Central memory CD8-positive, alpha-beta T cell (primary cell): ENCODE results near the gene ABCC2.
"Not testable (repeated sequence)": the region's sequence is repeated elsewhere in the genome, so short reads cannot be mapped to it uniquely, and the experiment has no call there.

Experiments used
- ATAC-seq: fragments of 150-1000 bp; cut with Tn5 transposase; replicated peaks from 2 replicates; pipeline ENCODE4 v1.10.0; 2022; ENCODE audit warnings: mild to moderate bottlenecking, moderate FRiP score, moderate number of reproducible peaks; ENCODE audit not compliant: poor library complexity, severe bottlenecking; ENCODE audit errors: extremely low read depth
- DNase-seq, 2 donors: peaks; one replicate each; pipeline ENCODE4 v3.0.0; 2021; ENCODE audit warnings: low spot score in 2 of 2
- H3K27ac Mint-ChIP-seq: one replicate; pipeline ENCODE4 v1.8.0; 2022; ENCODE audit warnings: low read depth, mild to moderate bottlenecking, moderate library complexity, mixed read lengths
- H3K27me3 Mint-ChIP-seq: one replicate; pipeline ENCODE4 v1.8.0; 2022; ENCODE audit warnings: mixed read lengths
- H3K36me3 Mint-ChIP-seq: one replicate; pipeline ENCODE4 v1.8.0; 2022; ENCODE audit warnings: mild to moderate bottlenecking, moderate library complexity, mixed read lengths; ENCODE audit not compliant: insufficient read depth
- H3K4me1 Mint-ChIP-seq: one replicate; pipeline ENCODE4 v1.8.0; 2022; ENCODE audit warnings: mixed read lengths
- H3K4me3 Mint-ChIP-seq: one replicate; pipeline ENCODE4 v1.8.0; 2022; ENCODE audit warnings: mild to moderate bottlenecking, moderate library complexity, mixed read lengths
- H3K9me3 Mint-ChIP-seq: one replicate; pipeline ENCODE4 v1.8.0; 2022; ENCODE audit warnings: mixed read lengths

Gene ABCC2

GRCh38 chr10:99870123-99870730 lies 87.8 kb downstream of the ABCC2 start:
- H3K4me1 Mint-ChIP-seq, result peaks cover 10% of the 10 kb centered on the region
- H3K9me3 Mint-ChIP-seq, result peaks cover 12% of the 10 kb centered on the region
- DNase-seq (no peak), ATAC-seq (peak; percentile 95)
- H3K27me3 Mint-ChIP-seq, result peaks cover 91% of the 10 kb centered on the region
- H3K27ac Mint-ChIP-seq, result no peak overlapping the region
- peaks cover 1% of the 10 kb centered on the region for H3K36me3 Mint-ChIP-seq
- peak overlapping the region; percentile 56 for H3K4me3 Mint-ChIP-seq

- peaks cover 6% of the 10 kb centered on the region for H3K36me3 Mint-ChIP-seq
- H3K4me1 Mint-ChIP-seq, result peaks cover 10% of the 10 kb centered on the region
- no peak overlapping the region for H3K4me3 Mint-ChIP-seq
- DNase-seq, result no peak
- H3K27ac Mint-ChIP-seq, result no peak overlapping the region
- no peak for ATAC-seq
- peaks cover 78% of the 10 kb centered on the region for H3K27me3 Mint-ChIP-seq
- H3K9me3 Mint-ChIP-seq, result peaks cover under 1% of the 10 kb centered on the region
Measured at GRCh38 chr10:99872367-99873162, 90.1 kb downstream of the ABCC2 start.

- no peak for DNase-seq
- Mint-ChIP-seq H3K27ac (no peak overlapping the region), H3K9me3 (no peaks in the 10 kb centered on the region), H3K27me3 (peaks cover 65% of the 10 kb centered on the region), H3K4me1 (peaks cover 10% of the 10 kb centered on the region), H3K4me3 (no peak overlapping the region), H3K36me3 (peaks cover 10% of the 10 kb centered on the region)
- ATAC-seq, result no peak
Measured at GRCh38 chr10:99873846-99874245, 91.4 kb downstream of the ABCC2 start.

- Mint-ChIP-seq H3K27ac (no peak overlapping the region), H3K4me1 (peaks cover 10% of the 10 kb centered on the region)
Measured at GRCh38 chr10:99874341-99875085, 92.1 kb downstream of the ABCC2 start.

GRCh38 chr10:99875473-99875872 lies 93.0 kb downstream of the ABCC2 start:
- Mint-ChIP-seq H3K4me1 (peaks cover 2% of the 10 kb centered on the region), H3K36me3 (peaks cover 18% of the 10 kb centered on the region)

More at GRCh38 chr10:99874341-99875085, 92.1 kb downstream of the ABCC2 start:
- Mint-ChIP-seq H3K9me3 (no peaks in the 10 kb centered on the region), H3K4me3 (no peak overlapping the region), H3K36me3 (peaks cover 17% of the 10 kb centered on the region), H3K27me3 (peaks cover 61% of the 10 kb centered on the region)
- ATAC-seq (no peak), DNase-seq (no peak)

GRCh38 chr10:99880080-99880835 lies 97.8 kb downstream of the ABCC2 start:
- Mint-ChIP-seq H3K4me3 (no peak overlapping the region), H3K27ac (no peak overlapping the region), H3K9me3 (no peaks in the 10 kb centered on the region), H3K4me1 (no peaks in the 10 kb centered on the region), H3K36me3 (peaks cover 28% of the 10 kb centered on the region), H3K27me3 (peaks cover 10% of the 10 kb centered on the region)
- ATAC-seq, result no peak
- DNase-seq, result no peak

More at GRCh38 chr10:99875473-99875872, 93.0 kb downstream of the ABCC2 start:
- Mint-ChIP-seq H3K27ac (no peak overlapping the region), H3K9me3 (no peaks in the 10 kb centered on the region), H3K4me3 (no peak overlapping the region), H3K27me3 (peaks cover 52% of the 10 kb centered on the region)
- ATAC-seq (no peak), DNase-seq (no peak)

GRCh38 chr10:99881371-99881770 lies 98.9 kb downstream of the ABCC2 start:
- Mint-ChIP-seq H3K36me3 (peaks cover 27% of the 10 kb centered on the region), H3K27me3 (no peaks in the 10 kb centered on the region), H3K9me3 (no peaks in the 10 kb centered on the region), H3K4me1 (no peaks in the 10 kb centered on the region), H3K27ac (no peak overlapping the region), H3K4me3 (no peak overlapping the region)
- no peak for DNase-seq
- no peak for ATAC-seq

GRCh38 chr10:99883523-99883922 lies 101.1 kb downstream of the ABCC2 start:
- H3K4me1 Mint-ChIP-seq, result no peaks in the 10 kb centered on the region
- H3K36me3 Mint-ChIP-seq, result peaks cover 25% of the 10 kb centered on the region
- no peak overlapping the region for H3K4me3 Mint-ChIP-seq
- no peak overlapping the region for H3K27ac Mint-ChIP-seq
- H3K9me3 Mint-ChIP-seq, result no peaks in the 10 kb centered on the region
- DNase-seq (no peak), ATAC-seq (no peak)
- no peaks in the 10 kb centered on the region for H3K27me3 Mint-ChIP-seq

GRCh38 chr10:99888622-99889021 lies 106.2 kb downstream of the ABCC2 start:
- H3K27me3 Mint-ChIP-seq, result no peaks in the 10 kb centered on the region
- H3K36me3 Mint-ChIP-seq, result peaks cover 17% of the 10 kb centered on the region
- DNase-seq, result no peak
- H3K4me1 Mint-ChIP-seq, result no peaks in the 10 kb centered on the region
- ATAC-seq, result no peak
- H3K27ac Mint-ChIP-seq, result no peak overlapping the region
- no peaks in the 10 kb centered on the region for H3K9me3 Mint-ChIP-seq
- no peak overlapping the region for H3K4me3 Mint-ChIP-seq

- Mint-ChIP-seq H3K36me3 (peaks cover 24% of the 10 kb centered on the region), H3K9me3 (no peaks in the 10 kb centered on the region), H3K27me3 (no peaks in the 10 kb centered on the region), H3K27ac (no peak overlapping the region), H3K4me3 (no peak overlapping the region), H3K4me1 (no peaks in the 10 kb centered on the region)
- DNase-seq, result no peak
- ATAC-seq, result no peak
Measured at GRCh38 chr10:99894613-99895012, 112.2 kb downstream of the ABCC2 start.

- not testable (repeated sequence) for ATAC-seq, H3K4me3 Mint-ChIP-seq, DNase-seq, H3K9me3 Mint-ChIP-seq, H3K27ac Mint-ChIP-seq, H3K27me3 Mint-ChIP-seq, H3K4me1 Mint-ChIP-seq
- peaks cover 24% of the 10 kb centered on the region for H3K36me3 Mint-ChIP-seq
Measured at GRCh38 chr10:99895066-99895465, 112.6 kb downstream of the ABCC2 start.

GRCh38 chr10:99895867-99896266 lies 113.4 kb downstream of the ABCC2 start:
- Mint-ChIP-seq H3K36me3 (peaks cover 26% of the 10 kb centered on the region), H3K9me3 (no peaks in the 10 kb centered on the region), H3K4me3 (no peak overlapping the region), H3K4me1 (no peaks in the 10 kb centered on the region), H3K27me3 (no peaks in the 10 kb centered on the region), H3K27ac (no peak overlapping the region)
- ATAC-seq, result no peak
- no peak for DNase-seq
